ENCODE data around the gene ZNF426.

DNA sequence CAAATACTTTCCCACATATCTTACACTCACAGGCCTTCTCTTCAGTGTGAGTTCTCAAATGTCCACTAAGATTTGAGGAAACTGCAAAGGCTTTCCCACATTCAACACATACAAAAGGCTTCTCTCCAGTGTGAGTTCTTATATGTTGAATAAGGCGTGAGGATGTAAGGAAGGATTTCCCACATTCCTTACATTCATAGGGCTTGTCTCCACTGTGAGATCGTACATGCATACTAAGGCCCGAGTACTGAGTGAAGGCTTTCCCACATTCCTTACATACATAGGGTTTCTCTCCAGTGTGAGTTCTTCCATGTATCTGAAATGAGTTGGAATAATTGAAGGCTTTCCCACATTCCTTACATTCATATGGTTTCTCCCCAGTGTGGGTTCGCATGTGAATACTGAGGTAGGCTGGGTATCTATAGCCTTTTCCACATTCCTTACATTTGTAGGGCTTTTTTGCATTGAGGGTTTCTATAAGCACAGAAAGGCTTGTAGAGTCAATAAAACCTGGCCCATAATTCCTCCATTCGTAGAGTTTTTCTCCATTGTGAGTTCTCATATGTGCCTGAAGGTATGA, 9.6 kb downstream of the ZNF426 start:
- TF ChIP-seq, protein P1, sequence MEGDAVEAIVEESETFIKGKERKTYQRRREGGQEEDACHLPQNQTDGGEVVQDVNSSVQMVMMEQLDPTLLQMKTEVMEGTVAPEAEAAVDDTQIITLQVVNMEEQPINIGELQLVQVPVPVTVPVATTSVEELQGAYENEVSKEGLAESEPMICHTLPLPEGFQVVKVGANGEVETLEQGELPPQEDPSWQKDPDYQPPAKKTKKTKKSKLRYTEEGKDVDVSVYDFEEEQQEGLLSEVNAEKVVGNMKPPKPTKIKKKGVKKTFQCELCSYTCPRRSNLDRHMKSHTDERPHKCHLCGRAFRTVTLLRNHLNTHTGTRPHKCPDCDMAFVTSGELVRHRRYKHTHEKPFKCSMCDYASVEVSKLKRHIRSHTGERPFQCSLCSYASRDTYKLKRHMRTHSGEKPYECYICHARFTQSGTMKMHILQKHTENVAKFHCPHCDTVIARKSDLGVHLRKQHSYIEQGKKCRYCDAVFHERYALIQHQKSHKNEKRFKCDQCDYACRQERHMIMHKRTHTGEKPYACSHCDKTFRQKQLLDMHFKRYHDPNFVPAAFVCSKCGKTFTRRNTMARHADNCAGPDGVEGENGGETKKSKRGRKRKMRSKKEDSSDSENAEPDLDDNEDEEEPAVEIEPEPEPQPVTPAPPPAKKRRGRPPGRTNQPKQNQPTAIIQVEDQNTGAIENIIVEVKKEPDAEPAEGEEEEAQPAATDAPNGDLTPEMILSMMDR (IDR thresholded peaks at IDR 0.05; ENCODE audit: insufficient read depth, low read length, poor library complexity, severe bottlenecking), result no peak
- no peak for TF ChIP-seq EZH2phosphoT487 (conservative IDR thresholded peaks at IDR 0.05; ENCODE audit: low read length)
